Measurements from ENCODE around the gene SART3.

Gene SART3

DNA sequence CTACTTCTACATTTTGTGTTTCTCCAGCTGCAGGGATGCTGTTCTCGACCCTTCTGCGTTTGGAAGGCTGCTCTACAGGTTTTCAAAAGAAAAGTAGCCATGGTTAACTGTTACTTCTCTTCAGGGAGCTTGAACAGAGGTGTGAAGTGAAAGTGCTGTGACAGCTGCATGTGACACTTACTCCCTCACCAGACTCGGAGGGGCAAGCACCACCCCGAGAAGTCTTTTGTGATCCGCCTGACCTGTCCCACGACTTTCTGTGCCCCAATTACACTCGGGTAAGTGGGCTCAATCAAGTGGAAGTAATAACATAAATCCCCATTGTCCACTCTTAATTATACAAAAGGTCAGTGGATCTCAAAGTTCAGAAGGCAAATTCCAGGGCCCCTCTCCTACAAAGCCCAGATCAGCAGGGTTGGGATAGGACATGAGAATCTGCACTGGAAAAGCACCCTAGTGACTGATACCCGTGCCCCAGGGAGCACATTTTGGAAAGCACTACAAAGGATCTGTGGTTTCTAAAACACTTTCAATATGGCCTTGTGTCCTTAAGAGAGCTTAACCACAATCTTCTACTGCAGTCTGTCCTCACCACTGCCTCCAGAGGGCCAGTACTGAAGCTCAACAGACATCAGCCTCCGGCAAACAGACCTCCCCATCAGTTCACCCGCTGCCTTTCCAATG lies 34.3 kb downstream of the SART3 start:
- no peaks in the 10 kb centered on the region for H3K9me3 ChIP-seq (ENCODE audit: control insufficient read depth, low read length)
- no peak overlapping the region for H2AFZ ChIP-seq
- TF ChIP-seq, protein P1, sequence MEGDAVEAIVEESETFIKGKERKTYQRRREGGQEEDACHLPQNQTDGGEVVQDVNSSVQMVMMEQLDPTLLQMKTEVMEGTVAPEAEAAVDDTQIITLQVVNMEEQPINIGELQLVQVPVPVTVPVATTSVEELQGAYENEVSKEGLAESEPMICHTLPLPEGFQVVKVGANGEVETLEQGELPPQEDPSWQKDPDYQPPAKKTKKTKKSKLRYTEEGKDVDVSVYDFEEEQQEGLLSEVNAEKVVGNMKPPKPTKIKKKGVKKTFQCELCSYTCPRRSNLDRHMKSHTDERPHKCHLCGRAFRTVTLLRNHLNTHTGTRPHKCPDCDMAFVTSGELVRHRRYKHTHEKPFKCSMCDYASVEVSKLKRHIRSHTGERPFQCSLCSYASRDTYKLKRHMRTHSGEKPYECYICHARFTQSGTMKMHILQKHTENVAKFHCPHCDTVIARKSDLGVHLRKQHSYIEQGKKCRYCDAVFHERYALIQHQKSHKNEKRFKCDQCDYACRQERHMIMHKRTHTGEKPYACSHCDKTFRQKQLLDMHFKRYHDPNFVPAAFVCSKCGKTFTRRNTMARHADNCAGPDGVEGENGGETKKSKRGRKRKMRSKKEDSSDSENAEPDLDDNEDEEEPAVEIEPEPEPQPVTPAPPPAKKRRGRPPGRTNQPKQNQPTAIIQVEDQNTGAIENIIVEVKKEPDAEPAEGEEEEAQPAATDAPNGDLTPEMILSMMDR (IDR thresholded peaks at IDR 0.05): no peak
- H3K27ac ChIP-seq: no peak overlapping the region
- peaks cover 12% of the 10 kb centered on the region for H3K79me2 ChIP-seq
- no peaks in the 10 kb centered on the region for H3K36me3 ChIP-seq (ENCODE audit: control insufficient read depth, insufficient read depth, low read length)
- no peaks in the 10 kb centered on the region for H3K27me3 ChIP-seq (ENCODE audit: control insufficient read depth, insufficient read depth, low read length)
- no peak overlapping the region for H3K4me2 ChIP-seq (ENCODE audit: low read length)
- no peak overlapping the region for H3K4me3 ChIP-seq (ENCODE audit: low read depth, low read length)
- H3K9ac ChIP-seq: no peak overlapping the region
- no peaks in the 10 kb centered on the region for H3K4me1 ChIP-seq

DNA sequence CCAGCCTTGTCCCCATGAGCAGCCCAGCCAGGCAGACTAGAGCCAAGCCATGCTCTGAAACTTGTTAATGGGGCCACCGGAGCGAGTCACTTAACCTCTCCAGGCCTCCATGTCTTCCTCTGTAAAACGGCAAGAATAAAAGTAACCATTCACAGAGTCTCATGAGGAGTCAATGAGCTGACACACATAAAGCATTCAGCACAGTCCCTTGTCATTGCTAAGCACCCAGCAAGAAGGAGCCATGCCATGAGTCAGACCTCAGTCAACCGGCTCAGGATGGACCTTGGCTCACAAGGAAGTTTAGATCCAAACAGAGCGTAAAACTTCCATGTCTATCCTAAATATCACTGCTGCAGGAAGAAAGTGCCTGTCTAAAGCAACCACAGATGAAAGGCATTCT lies 35.3 kb downstream of the SART3 start:
- H3K27ac ChIP-seq: no peak overlapping the region
- no peak overlapping the region for H3K4me3 ChIP-seq (ENCODE audit: low read depth, low read length)
- H3K9ac ChIP-seq: no peak overlapping the region
- TF ChIP-seq, protein P1 (IDR thresholded peaks at IDR 0.05): no peak
- H3K4me1 ChIP-seq: no peaks in the 10 kb centered on the region
- no peaks in the 10 kb centered on the region for H3K36me3 ChIP-seq (ENCODE audit: control insufficient read depth, insufficient read depth, low read length)
- H3K27me3 ChIP-seq (ENCODE audit: control insufficient read depth, insufficient read depth, low read length): no peaks in the 10 kb centered on the region
- no peak overlapping the region for H3K4me2 ChIP-seq (ENCODE audit: low read length)
- H3K79me2 ChIP-seq: peaks cover 12% of the 10 kb centered on the region
- no peak overlapping the region for H2AFZ ChIP-seq
- H3K9me3 ChIP-seq (ENCODE audit: control insufficient read depth, low read length): no peaks in the 10 kb centered on the region

DNA sequence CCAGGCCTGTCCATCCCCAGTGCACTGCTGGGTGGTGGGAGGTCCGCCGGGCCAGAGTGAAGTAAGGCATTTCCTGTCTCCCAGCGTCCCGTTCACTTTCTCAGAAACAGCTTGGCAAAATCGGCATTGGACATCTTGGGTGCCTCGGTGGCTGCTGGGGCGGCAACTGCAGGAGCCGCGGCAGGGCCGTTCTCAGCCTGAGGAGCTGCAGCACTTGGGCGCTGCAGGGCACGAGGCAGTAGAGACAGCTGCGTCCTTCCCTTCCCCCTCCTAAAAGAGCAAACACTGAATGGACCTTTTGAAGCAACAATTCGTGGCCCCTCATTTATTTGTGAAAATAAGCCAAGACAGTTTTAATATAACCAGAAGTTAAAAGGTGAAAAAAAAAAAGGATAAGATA lies 37.6 kb downstream of the SART3 start:
- H3K9me3 ChIP-seq (ENCODE audit: control insufficient read depth, low read length): no peaks in the 10 kb centered on the region
- H3K4me2 ChIP-seq (ENCODE audit: low read length): no peak overlapping the region
- no peaks in the 10 kb centered on the region for H3K36me3 ChIP-seq (ENCODE audit: control insufficient read depth, insufficient read depth, low read length)
- no peak overlapping the region for H3K27ac ChIP-seq
- no peaks in the 10 kb centered on the region for H3K27me3 ChIP-seq (ENCODE audit: control insufficient read depth, insufficient read depth, low read length)
- H3K4me1 ChIP-seq: no peaks in the 10 kb centered on the region
- peaks cover 6% of the 10 kb centered on the region for H3K79me2 ChIP-seq
- no peak overlapping the region for H3K4me3 ChIP-seq (ENCODE audit: low read depth, low read length)
- no peak overlapping the region for H3K9ac ChIP-seq
- H2AFZ ChIP-seq: no peak overlapping the region
- TF ChIP-seq, protein P1 (IDR thresholded peaks at IDR 0.05): no peak

DNA sequence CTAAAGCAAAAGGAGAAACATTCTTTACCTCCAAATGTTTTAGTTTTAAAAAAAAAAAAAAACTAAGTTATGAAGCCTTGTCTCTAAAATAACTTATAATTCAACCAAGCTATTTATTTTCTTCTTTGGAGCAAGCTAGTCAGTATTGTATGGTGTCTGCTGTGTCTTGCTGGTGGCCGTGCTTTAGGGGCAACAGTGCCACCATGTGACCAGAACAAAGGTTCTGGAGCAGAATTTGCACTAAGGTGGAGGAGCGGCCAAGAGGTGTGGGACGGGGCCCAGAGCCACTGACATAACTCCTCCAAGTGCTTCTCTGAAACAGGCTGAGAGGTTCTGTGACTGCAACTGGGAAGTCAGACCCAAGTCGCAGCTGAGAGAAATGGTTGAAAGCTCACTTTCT lies 41.4 kb downstream of the SART3 start:
- H2AFZ ChIP-seq: no peak overlapping the region
- peaks cover 6% of the 10 kb centered on the region for H3K4me1 ChIP-seq
- no peaks in the 10 kb centered on the region for H3K36me3 ChIP-seq (ENCODE audit: control insufficient read depth, insufficient read depth, low read length)
- no peak overlapping the region for H3K27ac ChIP-seq
- H3K4me2 ChIP-seq (ENCODE audit: low read length): no peak overlapping the region
- H3K9me3 ChIP-seq (ENCODE audit: control insufficient read depth, low read length): no peaks in the 10 kb centered on the region
- H3K79me2 ChIP-seq: no peaks in the 10 kb centered on the region
- H3K27me3 ChIP-seq (ENCODE audit: control insufficient read depth, insufficient read depth, low read length): no peaks in the 10 kb centered on the region
- TF ChIP-seq, protein P1 (IDR thresholded peaks at IDR 0.05): peak; percentile 10
- no peak overlapping the region for H3K9ac ChIP-seq
- no peak overlapping the region for H3K4me3 ChIP-seq (ENCODE audit: low read depth, low read length)

Measured in parathyroid adenoma (tissue), 2 donors.